Adrenal gland (tissue), 12 donors: ENCODE results near the gene TAF4. TPM values are rescaled to one million over a fixed set of nuclear protein-coding genes. Genes with fewer than 3 reads are reported as not detected.

Experiments used
- DNase-seq, 7 donors: peaks; one replicate each; pipeline ENCODE4 v3.0.0-alpha.2; 2019 to 2020
- H3K27ac ChIP-seq, 5 donors: fragments of 200-600 bp; sonication (generic) in 4 of 5; 1 replicate in 3 of 5; 2 replicates in 2 of 5; pipeline versions ENCODE4 v1.5.1 to v1.8.0; 2016 to 2020; ENCODE audit warnings: mild to moderate bottlenecking in 1 of 5
- H3K27me3 ChIP-seq: fragments of 200-600 bp; 2 replicates; pipeline ENCODE4 v1.8.0; 2021
- H3K36me3 ChIP-seq, 2 donors: fragments of 200-600 bp; replicated peaks in 1 of 2; 1 replicate in 1 of 2; 2 replicates in 1 of 2; pipeline versions ENCODE4 v1.5.1 to v1.8.0; 2018 to 2022
- H3K4me1 ChIP-seq, 2 donors: fragments of 200-600 bp; replicated peaks in 1 of 2; 1 replicate in 1 of 2; 2 replicates in 1 of 2; pipeline versions ENCODE4 v1.5.1 to v1.8.0; 2018 to 2021
- H3K4me3 ChIP-seq, 4 donors: fragments of 200-600 bp; sonication (generic) in 3 of 4; one replicate each; pipeline ENCODE4 v1.5.1; 2016 to 2018
- H3K9me3 ChIP-seq, 3 donors: fragments of 200-600 bp; sonication (generic) in 1 of 3; replicated peaks in 1 of 3; 1 replicate in 2 of 3; 2 replicates in 1 of 3; pipeline versions ENCODE4 v1.5.1 to v1.8.0; 2016 to 2021
- CTCF ChIP-seq, 6 experiments: fragments of 450-650 bp in 4 of 6; fragments of 200-600 bp in 2 of 6; sonication (generic) in 1 of 6; IDR thresholded peaks; 1 replicate in 5 of 6; 2 replicates in 1 of 6; pipeline versions ENCODE4 v1.5.1 to v1.8.0; 2016 to 2021; ENCODE audit warnings: antibody characterized with exemption in 6 of 6, mild to moderate bottlenecking in 2 of 6, moderate library complexity in 1 of 6
- POLR2A ChIP-seq, 2 donors: fragments of 450-650 bp; IDR thresholded peaks; one replicate each; pipeline ENCODE4 v1.6.1; 2017; ENCODE audit warnings: antibody characterized with exemption in 2 of 2, mild to moderate bottlenecking in 2 of 2, moderate library complexity in 1 of 2
- WGBS, 4 donors: extraction: QIAGEN DNeasy Blood & Tissue Kit in 2 of 4; methylation state at CpG; one replicate each; pipeline versions ENCODE4 v1.1.5 to v1.1.7; 2013 to 2017; 5-methylcytosine and 5-hydroxymethylcytosine counted together
- intact Hi-C, 2 donors: fragments of 100-400 bp; cut with DNase I; formaldehyde crosslinking; loops; one replicate each; pipeline versions ENCODE4 v1.14.1 to v1.15.0; 2022 to 2023
- polyA plus RNA-seq, 3 donors: library from polyadenylated mRNA; stranded (reverse); fragments of 200-250 nt in 2 of 3; fragments of 350-450 nt in 1 of 3; fragmentation: Illumina TruSeq in 1 of 3; extraction: RNeasy Lipid Tissue Mini Kit (QIAGEN cat#74804) in 1 of 3; gene quantifications; one replicate each; pipeline ENCODE4 v1.2.3, GENCODE V29; 2013 to 2014
- total RNA-seq, 9 donors: library from RNA; depleted of rRNA in 4 of 9; stranded (reverse); fragments of >200 nt in 4 of 9; fragments of 120-200 nt in 1 of 9; fragmentation: NEBNext Ultra II Directional in 1 of 9; extraction: Animal tissue kit (Norgen Biotek cat#: 25700) in 1 of 9; gene quantifications; one replicate each; pipeline versions ENCODE4 v1.1.0 to v1.2.4, GENCODE V29; 2013 to 2023
- donor health status: healthy with polysubstance abuse.
- donor health status: Bipolar disorder and iron deficiency.
- donor health status: DM: yes; HTN: yes; CAD: no.
- donor health status: DM: no; HTN: no; CAD: no.
- donor health status: DM: no; HTN: no; CAD: no.
- donor health status: DM: yes; HTN: yes; CAD: no.

The TAF4 gene
- total and polyA plus RNA-seq, 12 donors: 5.2 to 30.9 (median 14.8) TPM

DNA sequence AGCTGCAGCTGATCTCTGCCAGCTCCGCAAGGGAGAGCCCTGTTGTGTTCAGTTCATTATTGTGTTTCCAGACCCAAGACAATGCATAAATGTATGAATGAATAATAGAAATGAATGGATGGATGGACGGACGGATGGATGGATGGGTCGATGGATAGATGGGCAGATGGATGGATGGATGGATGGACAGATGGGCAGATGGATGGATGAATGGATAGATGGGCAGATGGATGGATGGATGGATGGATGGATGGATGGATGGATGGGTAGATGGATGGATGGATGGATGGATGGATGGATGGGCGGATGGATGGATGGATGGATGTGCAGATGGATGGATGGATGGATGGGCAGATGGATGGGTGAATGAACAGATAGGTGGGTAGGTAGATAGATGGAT lies 39.9 kb upstream of the TAF4 start:
- WGBS, 4 donors: 86 to 94% (median 89%) methylated on average over 5 of the region's 5 CpGs
- no peaks in the 10 kb centered on the region for H3K27me3 ChIP-seq
- TF ChIP-seq CTCF (IDR thresholded peaks at IDR 0.05) (no peak), POLR2A (IDR thresholded peaks at IDR 0.05) (no peak)
- no peaks in the 10 kb centered on the region for H3K4me1 ChIP-seq
- no peak overlapping the region for H3K27ac ChIP-seq
- intact Hi-C loops: no loop called here
- no peak overlapping the region for H3K4me3 ChIP-seq
- no peak for DNase-seq
- peaks cover 0 to 20% (median 0%) of the 10 kb centered on the region in 3 donors for H3K9me3 ChIP-seq
- H3K36me3 ChIP-seq: no peaks in the 10 kb centered on the region

GRCh38 chr20:62104791-62105345 lies 39.2 kb upstream of the TAF4 start:
- Histone ChIP-seq H3K9me3 (peaks cover 0 to 20% (median 0%) of the 10 kb centered on the region in 3 donors), H3K27ac (no peak overlapping the region), H3K4me3 (no peak overlapping the region), H3K4me1 (no peaks in the 10 kb centered on the region), H3K36me3 (no peaks in the 10 kb centered on the region), H3K27me3 (no peaks in the 10 kb centered on the region)
- no peak for TF ChIP-seq CTCF (IDR thresholded peaks at IDR 0.05)
- TF ChIP-seq POLR2A (IDR thresholded peaks at IDR 0.05): no peak
- WGBS, 4 donors: 41 to 56% (median 49%) methylated on average over 7 of the region's 7 CpGs
- intact Hi-C loops: no loop called here
- no peak for DNase-seq

- intact Hi-C loops: no loop called here
- Histone ChIP-seq H3K4me1 (no peaks in the 10 kb centered on the region), H3K27ac (no peak overlapping the region), H3K9me3 (peaks cover 0 to 16% (median 0%) of the 10 kb centered on the region in 3 donors), H3K36me3 (no peaks in the 10 kb centered on the region), H3K27me3 (no peaks in the 10 kb centered on the region), H3K4me3 (no peak overlapping the region)
- DNase-seq: no peak
- TF ChIP-seq POLR2A (IDR thresholded peaks at IDR 0.05) (no peak), CTCF (IDR thresholded peaks at IDR 0.05) (no peak)
- WGBS, 4 donors: 38 to 47% (median 45%) methylated on average over 6 to 15 of the region's 15 CpGs
Observed at GRCh38 chr20:62104234-62104789, 38.6 kb upstream of the TAF4 start.

DNA sequence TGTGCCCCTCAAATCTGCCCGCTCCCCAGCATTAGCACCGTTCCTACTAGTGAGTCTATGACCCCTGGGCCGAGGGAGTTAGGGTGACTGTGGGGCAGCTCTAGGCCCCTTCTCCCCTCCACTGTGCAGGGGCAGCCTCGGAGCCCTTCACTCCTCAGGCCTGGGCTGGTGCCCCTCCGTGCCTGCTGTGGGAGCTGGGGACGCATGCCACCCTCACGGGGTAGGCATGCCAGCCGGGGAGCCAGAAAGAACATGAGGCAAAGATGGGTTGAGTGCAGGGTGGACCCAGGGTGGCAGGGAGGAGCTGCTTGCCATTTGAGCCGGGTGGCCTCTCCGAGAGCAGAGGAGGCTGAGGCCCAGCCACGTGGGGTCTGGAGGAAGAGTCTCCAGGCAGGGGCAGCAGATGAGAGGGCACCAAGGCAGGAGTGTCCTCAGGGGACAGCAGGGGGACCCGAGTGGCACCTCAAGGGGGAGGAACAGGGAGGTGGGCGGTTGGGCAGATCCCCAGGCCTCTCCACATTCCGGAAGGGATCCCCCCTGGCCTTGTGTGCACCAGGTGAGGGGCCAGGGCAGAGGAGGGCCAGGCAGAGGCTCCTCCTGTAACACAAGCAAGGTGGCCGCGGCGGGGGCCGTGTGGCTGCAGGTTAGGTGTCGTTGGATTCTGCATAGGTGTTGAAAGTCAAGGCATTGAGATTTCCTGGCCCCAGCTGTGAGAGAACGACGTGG lies 38.0 kb upstream of the TAF4 start:
- Histone ChIP-seq H3K4me1 (no peaks in the 10 kb centered on the region), H3K36me3 (no peaks in the 10 kb centered on the region), H3K4me3 (no peak overlapping the region), H3K27me3 (no peaks in the 10 kb centered on the region), H3K27ac (no peak overlapping the region), H3K9me3 (peaks cover 0 to 10% (median 0%) of the 10 kb centered on the region in 3 donors)
- intact Hi-C loops: no loop called here
- WGBS, 4 donors: 80 to 88% (median 81%) methylated on average over 12 to 21 of the region's 21 CpGs
- no peak for DNase-seq
- TF ChIP-seq POLR2A (IDR thresholded peaks at IDR 0.05) (no peak), CTCF (IDR thresholded peaks at IDR 0.05) (no peak)
